K562 (cell line): ENCODE measurements around the gene BORCS5. TPM values are rescaled to one million over a fixed set of nuclear protein-coding genes. Genes with fewer than 3 reads are reported as not detected.

Experiments
- ATAC-seq: fragments of 200-7000 bp; cut with Tn5 transposase; 3 replicates; pipeline ENCODE4 v1.9.1; 2020; ENCODE audit warnings: moderate library complexity
- BruUV-seq: library from RNA; stranded (reverse); fragments of 400-500 nt; replicated peaks from 2 replicates; lab custom pipeline; 2021; lab: Mats Ljungman, UMichigan
- CTCF ChIA-PET: fragments of 300-600 bp; formaldehyde crosslinking; extraction: SDS; loops from one replicate; lab custom pipeline; 2021; ENCODE audit warnings: low intra/inter-chr PET ratio; lab: Yijun Ruan, JAX
- POLR2A ChIA-PET: fragments of 300-600, 350-650 bp; sonication (Branson Sonifier 250); formaldehyde crosslinking; extraction: SDS; loops from one replicate; lab custom pipeline; 2021; ENCODE audit warnings: antibody characterized with exemption, inconsistent platforms; lab: Yijun Ruan, JAX
- DNase-seq, 4 experiments: peaks; one replicate each; pipeline versions ENCODE4 v3.0.0 to v3.0.0-alpha.2; 2011 to 2018; ENCODE audit warnings: low spot score in 3 of 4, mixed read lengths in 3 of 4; ENCODE audit errors: extremely low read depth in 1 of 4
- FAIRE-seq: peaks from 2 replicates; lab custom pipeline; 2011; peaks lifted over from hg19 to GRCh38; lab: Jason Lieb, UNC
- H2AFZ ChIP-seq: 2 replicates; pipeline ENCODE4 v1.6.0; 2011; ENCODE audit warnings: low read depth, low read length, control low read depth, inconsistent platforms
- H3K27ac ChIP-seq: fragments of 200-600 bp; 3 replicates; pipeline ENCODE4 v1.8.0; 2011; ENCODE audit warnings: low read depth, mild to moderate bottlenecking, control low read depth, inconsistent platforms, low read length, moderate library complexity, mixed read lengths; ENCODE audit errors: extremely low read depth
- H3K27me3 ChIP-seq, 2 experiments: fragments of 300-600 bp in 1 of 2; 2 replicates in 1 of 2; 3 replicates in 1 of 2; pipeline versions ENCODE4 v1.6.0 to v1.8.0; 2011; ENCODE audit warnings: inconsistent platforms in 2 of 2, low read length in 2 of 2, mild to moderate bottlenecking in 1 of 2, mixed read lengths in 1 of 2, moderate library complexity in 1 of 2; ENCODE audit not compliant: control insufficient read depth in 2 of 2, insufficient read depth in 2 of 2
- H3K36me3 ChIP-seq: fragments of 300-600 bp; 3 replicates; pipeline ENCODE4 v1.8.0; 2011; ENCODE audit warnings: mild to moderate bottlenecking, low read length, inconsistent platforms; ENCODE audit not compliant: control insufficient read depth, insufficient read depth
- H3K4me1 ChIP-seq, 2 experiments: fragments of 200-600 bp in 1 of 2; replicated peaks in 1 of 2; 2 replicates in 1 of 2; 3 replicates in 1 of 2; pipeline versions ENCODE4 v1.5.1 to v1.8.0; 2011; ENCODE audit warnings: inconsistent platforms in 2 of 2, low read length in 2 of 2, mild to moderate bottlenecking in 1 of 2, mixed read lengths in 1 of 2, moderate library complexity in 1 of 2; ENCODE audit not compliant: control insufficient read depth in 2 of 2, insufficient read depth in 2 of 2
- H3K4me2 ChIP-seq: 2 replicates; pipeline ENCODE4 v1.6.1; 2011; ENCODE audit warnings: low read length, control low read depth, inconsistent platforms, mixed read lengths; ENCODE audit not compliant: insufficient read depth
- H3K4me3 ChIP-seq: fragments of 200-600 bp; sonication (generic), shearing (Covaris generic); 2 replicates; pipeline ENCODE4 v1.5.1; 2016; ENCODE audit warnings: control low read depth, inconsistent platforms
- H3K79me2 ChIP-seq: fragments of 200-600 bp; 3 replicates; pipeline ENCODE4 v1.8.0; 2011; ENCODE audit warnings: low read length, inconsistent platforms; ENCODE audit not compliant: control insufficient read depth, insufficient read depth
- H3K9ac ChIP-seq, 2 experiments: 2 replicates each; pipeline versions ENCODE4 v1.6.0 to v1.6.1; 2011; ENCODE audit warnings: low read depth in 2 of 2, low read length in 2 of 2, control low read depth in 1 of 2, inconsistent platforms in 1 of 2, mild to moderate bottlenecking in 1 of 2, mixed read lengths in 1 of 2; ENCODE audit not compliant: insufficient read depth in 1 of 2
- H3K9me1 ChIP-seq: one replicate; pipeline ENCODE4 v1.6.0; 2011; ENCODE audit warnings: inconsistent platforms, mild to moderate bottlenecking, low read length, moderate library complexity; ENCODE audit not compliant: control insufficient read depth, insufficient read depth
- H3K9me3 ChIP-seq: replicated peaks from 2 replicates; pipeline ENCODE4 v1.5.1; 2011; ENCODE audit warnings: low read depth, low read length, inconsistent platforms; ENCODE audit not compliant: control insufficient read depth, insufficient read depth
- H4K20me1 ChIP-seq: replicated peaks from 2 replicates; pipeline ENCODE4 v1.6.1; 2011; ENCODE audit warnings: low read length, inconsistent platforms, mixed read lengths; ENCODE audit not compliant: control insufficient read depth, insufficient read depth
- GTF3C2 ChIP-seq: IDR thresholded peaks from 3 replicates; pipeline ENCODE4 v1.6.1; 2011; ENCODE audit warnings: borderline replicate concordance, mild to moderate bottlenecking, moderate library complexity; ENCODE audit not compliant: insufficient read length; ENCODE audit errors: extremely low read depth
- RBM15 ChIP-seq: fragments of 200-400 bp; formaldehyde crosslinking; IDR thresholded peaks from 2 replicates; pipeline ENCODE4 v1.6.1; 2018; ENCODE audit warnings: mild to moderate bottlenecking, low read length, moderate library complexity; ENCODE audit not compliant: insufficient read depth
- WGBS: fragments of 100-300 bp; shearing (Covaris generic); methylation state at CpG from one replicate; pipeline ENCODE4 v1.1.6; 2016; ENCODE audit warnings: low coverage, mixed read lengths; ENCODE audit not compliant: insufficient coverage; ENCODE audit errors: missing lambda C conversion rate; 5-methylcytosine and 5-hydroxymethylcytosine counted together
- in situ Hi-C: fragments of 300-500 bp; cut with MboI; formaldehyde crosslinking; loops from 4 replicates; pipeline ENCODE4 v1.15.0; 2018; ENCODE audit warnings: inconsistent platforms, mixed read lengths
- intact Hi-C: fragments of 100-400 bp; cut with micrococcal nuclease; formaldehyde crosslinking; loops from 2 replicates; pipeline ENCODE4 v1.14.2; 2022
- polyA plus RNA-seq, 8 experiments: library from polyadenylated mRNA; depleted of rRNA in 4 of 8; stranded (reverse) in 5 of 8; unstranded in 3 of 8; fragments of >200 nt; fragmentation: Nextera tagmentation in 2 of 8; fragmentation: Illumina TruSeq in 1 of 8; extraction: Ambion mirVana in 2 of 8; extraction: Trizol in 1 of 8; gene quantifications; 2 replicates each; pipeline versions ENCODE4 v1.2.1 to v1.2.3, GENCODE V29; 2011 to 2014; ENCODE audit warnings: inconsistent platforms in 1 of 8, missing spikeins in 1 of 8
- total RNA-seq, 7 experiments: library from RNA; depleted of rRNA in 6 of 7; stranded (reverse); fragments of >200 nt in 6 of 7; fragmentation: Illumina TruSeq in 2 of 7; extraction: Trizol in 2 of 7; gene quantifications; 2 replicates each; pipeline versions ENCODE4 v1.2.1 to v1.2.3, GENCODE V29; 2011 to 2021; ENCODE audit warnings: low replicate concordance in 1 of 7

The BORCS5 gene
- total and polyA plus RNA-seq, 9 of the 15 experiments (the other 6 are each of a cell fraction or from before 2014, with no cell fraction given): 0.31 to 12.4 (median 6.6) TPM

GRCh38 chr12:12453635-12454034 is 96.8 kb downstream of the BORCS5 start:
- intact Hi-C loops: no loop called here
- no peak overlapping the region for H2AFZ ChIP-seq
- H3K9me1 ChIP-seq: no peaks in the 10 kb centered on the region
- no peak overlapping the region for H3K4me3 ChIP-seq
- no peak overlapping the region for H3K9ac ChIP-seq
- H3K9me3 ChIP-seq: no peaks in the 10 kb centered on the region
- POLR2A ChIA-PET: no interaction called here
- no TSS peak for BruUV-seq
- peaks cover 0 to 5% of the 10 kb centered on the region in 2 experiments; a peak in 1 of 5 replicates for H3K4me1 ChIP-seq
- no peaks in the 10 kb centered on the region for H3K27me3 ChIP-seq
- TF ChIP-seq GTF3C2: no peak
- no peak for TF ChIP-seq RBM15
- no CpG with 5 or more reads among the region's 1 CpG for WGBS
- H3K4me2 ChIP-seq: no peak overlapping the region
- in situ Hi-C loops: no loop called here
- CTCF ChIA-PET: no interaction called here
- H3K36me3 ChIP-seq: no peaks in the 10 kb centered on the region
- DNase-seq: no peak
- no peak overlapping the region for H3K27ac ChIP-seq
- no peak for ATAC-seq
- FAIRE-seq: no peak
- H3K79me2 ChIP-seq: no peaks in the 10 kb centered on the region
- no peaks in the 10 kb centered on the region for H4K20me1 ChIP-seq
